HPDE6-E6E7 (cell line): Measurements from ENCODE around the gene JPT1.
"Not testable (repeated sequence)": the region's sequence is repeated elsewhere in the genome, so short reads cannot be mapped to it uniquely, and the experiment has no call there.

Source experiments
- DNase-seq: peaks from one replicate; pipeline ENCODE4 v3.0.0; 2011; ENCODE audit warnings: missing footprints; ENCODE audit errors: extremely low spot score

JPT1 gene

DNA sequence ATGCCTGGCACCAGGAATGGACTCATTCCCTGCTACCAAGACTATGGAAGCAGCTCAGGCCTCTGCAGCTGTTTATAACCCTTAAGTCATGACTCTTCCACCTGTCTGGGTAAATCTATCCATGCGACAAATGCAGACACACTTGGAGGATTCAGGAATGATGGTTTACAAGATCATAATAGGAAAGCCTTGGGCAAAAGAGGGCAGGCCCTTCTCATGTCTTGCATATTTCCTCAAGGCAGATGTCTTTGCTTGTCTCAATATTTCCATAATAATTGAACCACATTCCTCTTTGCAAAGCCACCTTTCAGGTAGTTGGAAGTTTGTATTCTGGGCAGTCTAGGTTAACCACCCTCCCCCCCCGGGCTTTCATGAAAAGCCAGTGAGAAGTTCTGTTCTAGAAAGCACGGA lies 884 bp upstream of the JPT1 start:
- no peak for DNase-seq

DNA sequence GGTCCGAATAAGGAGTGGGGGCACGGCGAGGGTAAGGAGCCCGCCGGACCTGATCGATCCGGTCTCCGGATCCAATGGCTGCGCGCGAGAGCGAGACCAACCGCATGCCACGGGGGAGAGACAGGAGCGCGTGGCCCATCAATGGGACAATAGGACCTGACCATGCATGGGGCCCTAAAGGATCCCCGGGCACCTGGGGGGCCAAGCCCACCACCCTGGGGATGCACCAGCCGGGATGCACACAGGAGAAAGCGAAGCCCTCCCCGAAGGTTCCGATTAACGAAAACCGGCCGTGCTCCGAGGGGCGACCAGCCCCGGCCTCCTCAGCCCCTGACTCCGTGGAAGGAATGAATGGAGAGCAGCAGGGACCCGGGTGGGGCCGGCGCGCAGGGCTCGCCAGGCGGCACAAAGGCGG lies 525 bp downstream of the JPT1 start:
- no peak for DNase-seq

GRCh38 chr17:75152922-75153779 lies 1.2 kb downstream of the JPT1 start:
- no peak for DNase-seq

DNA sequence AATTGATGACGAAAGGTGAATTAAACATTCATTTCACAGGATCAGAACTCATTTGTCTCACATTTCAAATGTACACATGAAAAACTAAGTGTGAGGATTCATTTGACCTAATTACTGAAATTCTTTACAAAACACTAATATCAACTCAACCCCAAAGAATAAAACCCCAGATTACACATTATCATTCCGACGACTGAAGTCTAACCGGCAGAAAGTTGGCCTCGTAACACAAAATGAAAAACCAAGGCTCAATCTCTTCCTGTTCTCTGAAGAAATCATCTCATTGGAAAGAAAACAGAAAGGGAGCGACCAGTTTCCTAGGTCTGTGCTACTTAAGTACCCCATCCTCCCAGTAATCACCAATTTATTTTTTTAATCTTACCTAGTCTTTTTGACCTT lies 1.8 kb downstream of the JPT1 start:
- no peak for DNase-seq

DNA sequence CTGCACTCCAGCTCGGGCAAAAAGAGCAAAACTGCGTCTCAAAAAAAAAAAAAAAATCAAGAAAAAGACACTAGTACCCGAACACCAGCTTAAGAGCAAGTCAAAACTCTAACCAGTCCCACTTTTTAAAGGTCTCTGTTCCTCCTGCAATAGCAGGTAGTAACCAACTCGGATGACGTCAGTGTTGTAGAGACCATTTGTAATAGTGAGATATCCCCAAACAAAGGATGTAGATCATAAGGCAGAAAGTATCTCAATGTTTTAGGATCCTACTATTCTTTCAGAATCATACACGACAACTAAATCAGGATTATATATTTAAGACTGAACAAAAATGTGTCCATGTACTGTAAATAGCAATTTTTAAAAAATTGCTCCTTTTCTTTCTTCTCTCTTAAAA lies 2.4 kb downstream of the JPT1 start:
- DNase-seq, result no peak

GRCh38 chr17:75147878-75148546 lies 6.3 kb downstream of the JPT1 start:
- no peak for DNase-seq

DNA sequence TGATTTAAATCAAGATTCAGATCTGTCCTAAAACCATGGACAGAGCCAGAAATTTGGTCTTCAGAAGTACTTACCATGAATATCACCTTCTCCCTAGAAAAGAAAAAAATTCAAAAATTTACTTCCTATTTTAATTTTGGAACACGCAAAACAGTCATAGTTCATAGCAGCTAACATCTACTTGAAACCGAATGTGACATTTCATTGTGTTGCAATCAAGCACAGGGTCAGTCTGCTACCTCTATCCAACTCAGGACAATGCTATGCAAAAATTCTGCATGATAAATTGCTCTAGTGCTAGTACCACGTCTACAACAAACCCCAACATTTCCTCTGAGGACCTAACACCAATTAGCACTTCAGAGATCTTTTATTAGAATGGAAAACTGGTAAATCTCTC lies 7.7 kb downstream of the JPT1 start:
- DNase-seq, result no peak

DNA sequence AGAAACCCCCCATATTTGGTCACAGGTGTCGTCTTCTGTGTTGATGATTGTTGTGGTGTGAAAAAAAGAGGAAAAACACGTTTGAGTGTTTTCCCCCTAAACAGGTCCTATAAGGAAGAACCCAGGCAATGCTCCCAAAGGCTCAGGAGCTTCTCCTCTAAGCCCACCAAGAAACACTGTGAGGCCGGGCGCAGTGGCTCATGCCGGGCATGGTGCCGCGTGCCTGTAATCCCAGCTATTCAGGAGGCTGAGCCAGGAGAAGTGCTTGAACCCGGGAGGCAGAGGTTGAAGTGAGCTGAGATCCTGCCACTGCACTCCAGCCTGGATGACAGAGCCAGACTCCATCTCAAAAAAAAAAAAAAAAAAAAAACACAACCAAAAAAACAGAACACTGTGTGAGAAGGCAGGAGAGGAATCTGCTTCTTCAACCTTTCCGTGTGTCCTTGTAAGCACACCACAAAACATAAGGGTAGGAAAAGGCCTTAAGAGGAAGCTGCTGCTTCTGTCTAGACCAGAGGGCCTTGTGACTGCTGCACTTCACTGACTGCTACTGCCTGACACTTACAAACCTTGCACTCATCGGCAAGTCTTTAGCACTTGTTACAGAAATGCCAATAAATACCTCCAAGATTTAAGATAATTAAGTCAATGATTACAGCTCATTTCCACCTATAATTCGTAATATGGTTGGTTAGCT lies 9.3 kb downstream of the JPT1 start:
- no peak for DNase-seq

DNA sequence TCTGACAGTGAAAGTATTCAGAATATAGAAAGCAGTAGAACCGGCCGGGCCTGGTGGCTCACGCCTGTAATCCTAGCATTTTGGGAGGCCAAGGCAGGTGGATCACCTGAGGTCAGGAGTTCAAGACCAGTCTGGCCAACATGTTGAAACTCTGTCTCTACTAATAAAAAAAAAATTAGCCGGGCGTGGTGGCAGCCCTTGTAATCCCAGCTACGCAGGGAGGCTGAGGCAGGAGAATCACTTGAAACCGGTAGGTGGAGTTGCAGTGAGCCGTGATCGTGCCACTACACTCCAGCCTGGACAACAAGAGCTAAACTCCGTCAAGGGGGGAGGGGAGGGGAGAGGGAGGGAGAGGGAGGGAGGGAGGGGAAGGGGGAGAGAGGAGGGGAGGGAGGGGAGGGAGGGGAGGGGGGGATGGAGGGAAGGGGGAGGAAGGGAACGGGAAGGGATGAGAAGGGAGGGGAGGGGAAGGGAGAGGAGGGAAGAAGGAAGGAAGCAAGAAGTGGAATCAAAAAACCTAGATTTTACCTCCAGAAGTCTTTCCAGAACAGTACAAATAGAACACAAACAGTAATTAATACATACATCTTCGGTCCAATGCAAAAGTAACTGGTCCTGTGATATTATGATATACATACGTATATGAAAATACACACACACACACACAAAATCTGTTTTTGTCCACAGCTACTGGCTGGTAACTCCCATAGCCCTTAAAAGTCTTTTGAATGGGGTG lies 11.9 kb downstream of the JPT1 start:
- DNase-seq, result no peak

DNA sequence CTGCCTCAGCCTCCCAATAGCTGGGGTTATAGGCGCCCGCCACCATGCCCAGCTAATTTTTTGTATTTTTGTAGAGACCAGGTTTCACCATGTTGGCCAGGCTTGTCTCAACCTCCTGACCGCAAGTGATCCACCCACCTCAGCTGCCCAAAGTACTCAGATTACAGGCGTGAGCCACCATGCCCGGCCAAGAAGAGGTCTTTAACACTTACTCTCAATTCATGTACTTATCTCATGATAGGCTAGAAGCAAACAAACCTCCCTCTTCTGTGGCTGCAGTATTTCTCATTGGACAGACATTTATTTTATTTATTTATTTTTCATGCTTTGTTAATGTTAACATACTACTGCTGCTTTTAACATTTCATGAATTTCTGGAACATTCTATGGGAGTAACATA lies 15.8 kb downstream of the JPT1 start:
- DNase-seq, result no peak

DNA sequence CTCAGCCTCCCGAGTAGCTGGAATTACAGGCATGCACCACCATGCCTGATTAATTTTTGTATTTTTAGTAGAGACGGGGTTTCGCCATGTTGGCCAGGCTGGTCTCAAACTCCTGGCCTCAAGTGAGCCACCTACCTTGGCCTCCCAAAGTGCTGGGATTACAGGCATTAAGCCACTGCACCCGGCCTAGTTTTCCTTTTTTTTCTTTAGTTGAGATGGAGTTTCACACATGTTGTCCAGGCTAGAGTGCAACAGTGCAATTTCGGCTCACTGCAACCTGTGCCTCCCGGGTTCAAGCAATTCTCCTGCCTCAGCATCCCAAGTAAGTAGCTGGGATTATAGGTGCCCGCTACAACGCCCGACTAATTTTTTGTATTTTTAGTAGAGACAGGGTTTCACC lies 16.6 kb downstream of the JPT1 start:
- not testable (repeated sequence) for DNase-seq

DNA sequence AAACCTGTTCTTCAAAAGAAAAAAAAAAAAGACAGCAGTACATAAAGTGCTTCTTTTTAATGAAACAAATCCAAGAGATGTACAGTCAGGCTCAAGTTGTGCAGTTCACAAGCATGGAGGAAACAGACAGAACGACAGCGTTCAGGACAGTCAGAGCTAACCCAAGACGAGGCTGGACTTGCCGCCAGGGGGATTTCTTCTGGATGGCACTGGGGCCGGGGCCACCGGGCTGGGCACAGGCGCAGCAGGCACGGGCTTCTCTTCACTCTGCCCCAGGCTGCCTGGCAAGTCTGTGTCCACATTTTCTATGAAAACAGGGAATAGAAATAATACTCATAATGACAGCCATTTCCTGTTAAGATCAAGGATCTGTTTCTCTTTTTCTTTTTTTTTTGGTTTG lies 18.4 kb downstream of the JPT1 start:
- no peak for DNase-seq

- no peak for DNase-seq
Measured at GRCh38 chr17:75135452-75135851, 18.9 kb downstream of the JPT1 start.

- DNase-seq, result not testable (repeated sequence)
Measured at GRCh38 chr17:75133607-75134347, 20.5 kb downstream of the JPT1 start.

GRCh38 chr17:75133001-75133400 lies 21.3 kb downstream of the JPT1 start:
- no peak for DNase-seq

GRCh38 chr17:75132018-75133000 lies 22.0 kb downstream of the JPT1 start:
- DNase-seq, result not testable (repeated sequence)

DNA sequence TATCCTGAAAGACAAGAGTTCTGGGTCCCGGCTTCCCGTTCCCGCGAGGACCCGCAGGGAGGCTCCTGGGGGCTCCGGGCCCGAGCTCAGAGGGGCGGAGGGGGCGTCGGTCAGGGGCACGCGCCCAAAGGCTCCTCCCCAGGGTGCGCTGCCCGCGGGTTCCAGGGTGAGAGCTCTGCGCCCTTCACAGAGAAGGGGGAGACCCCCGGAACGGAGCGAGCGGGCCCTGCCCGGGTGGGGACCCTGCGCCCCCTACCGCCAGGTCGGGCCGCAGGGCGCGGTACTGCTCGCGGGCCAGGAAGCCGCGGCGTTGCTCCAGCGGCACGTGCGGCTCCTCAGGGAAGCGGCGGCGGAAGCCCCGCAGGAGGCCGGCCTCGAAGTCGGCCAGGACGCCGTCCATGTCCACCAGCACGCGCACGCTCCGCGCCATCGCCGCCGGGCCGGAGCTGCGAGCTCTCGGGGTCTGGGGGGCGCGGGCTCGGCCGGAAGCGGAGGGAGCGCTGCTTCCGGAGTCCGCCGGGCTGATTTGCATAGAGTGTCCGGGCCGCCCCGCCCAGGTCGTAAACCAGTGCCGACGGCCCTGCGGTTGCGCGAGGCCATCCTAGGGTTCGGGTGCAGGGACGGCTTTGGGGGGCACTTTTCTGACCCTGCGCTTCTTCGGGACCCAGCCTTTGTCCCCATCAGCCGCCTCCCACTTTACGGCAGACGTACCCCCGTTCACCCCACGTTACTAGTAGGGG lies 22.9 kb downstream of the JPT1 start, which contains the start of gene NT5C:
TSS of gene NT5C (minus strand) at position 465 of the 740 bp plus-strand sequence. CDS start at position 430, 35 bp downstream.
- DNase-seq, result no peak

DNA sequence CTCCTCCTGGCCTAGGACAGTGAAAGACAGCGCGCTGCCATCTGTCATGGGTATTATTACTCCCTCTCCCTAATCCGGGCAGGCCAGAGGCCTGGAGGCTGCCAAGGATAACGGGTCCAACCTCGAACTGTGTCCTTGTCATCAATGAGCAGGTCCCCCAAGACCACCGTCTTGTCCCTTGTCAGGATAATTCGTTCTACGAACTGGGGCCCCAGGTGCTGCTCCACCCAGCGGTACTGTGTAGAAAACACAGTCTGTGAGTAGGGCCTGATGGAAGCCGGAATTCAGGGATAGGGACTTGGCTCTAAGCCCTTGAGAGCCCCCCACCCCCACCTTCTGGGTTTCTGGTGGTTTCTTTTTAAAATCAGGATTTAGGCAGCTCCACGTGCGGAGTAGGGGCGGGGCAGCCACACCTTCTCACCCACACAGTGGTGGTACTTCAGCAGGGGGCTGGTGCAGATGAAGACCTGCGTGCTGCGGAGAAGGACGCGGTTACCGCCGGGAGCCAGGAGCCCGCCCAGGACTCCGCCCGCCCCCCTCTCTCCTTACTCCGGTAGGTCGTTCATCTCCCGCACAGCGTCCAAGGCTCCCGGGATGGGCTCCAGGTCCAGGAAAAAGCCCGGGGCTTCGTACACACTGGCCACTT lies 23.6 kb downstream of the JPT1 start:
- DNase-seq, result no peak
